GM12891 (cell line): ENCODE measurements around the gene DNAH17.

Experiments
- POLR2A ChIP-seq: IDR thresholded peaks from 2 replicates; pipeline ENCODE4 v1.6.1; 2011; ENCODE audit warnings: low read depth, low read length, control low read depth
- SPI1 ChIP-seq: IDR thresholded peaks from 2 replicates; pipeline ENCODE4 v1.6.1; 2011; ENCODE audit warnings: low read depth, low read length, control low read depth
- TAF1 ChIP-seq: IDR thresholded peaks from 2 replicates; pipeline ENCODE4 v1.6.1; 2011; ENCODE audit warnings: low read depth, low read length, control low read depth

GRCh38 chr17:78605886-78606285 is 28.7 kb upstream of the DNAH17 start:
- TF ChIP-seq SPI1 = no peak
- TF ChIP-seq TAF1 = no peak
- TF ChIP-seq POLR2A = no peak
